ENCODE results near the gene MAPRE3. TPM values are rescaled to one million over a fixed set of nuclear protein-coding genes. Genes with fewer than 3 reads are reported as not detected.

MAPRE3 gene
- total RNA-seq, 3 donors from 2014 or later, result 3.7 to 4.3 (median 3.8) TPM

DNA sequence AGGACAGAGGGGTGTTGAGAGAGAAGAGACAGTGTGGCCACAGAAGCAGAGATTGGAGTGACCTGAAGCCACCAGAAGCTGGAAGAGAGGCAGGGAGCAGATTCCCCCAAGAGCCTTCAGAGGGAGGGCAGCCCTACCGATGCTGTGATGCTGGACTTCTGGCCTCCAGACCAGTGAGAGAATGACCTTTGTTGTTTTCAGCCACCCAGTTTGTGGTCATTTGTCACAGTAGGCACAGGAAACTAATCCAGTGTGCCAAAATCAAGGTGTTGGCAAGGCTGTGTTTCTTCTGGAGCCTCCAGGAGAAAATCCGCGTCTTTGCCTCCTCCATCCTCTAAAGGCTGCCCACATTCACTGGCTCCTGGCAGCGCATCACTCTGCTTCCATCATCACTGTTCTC lies 15.4 kb downstream of the MAPRE3 start:
- H3K27me3 Mint-ChIP-seq (ENCODE audit: low read depth), result no peaks in the 10 kb centered on the region
- no peaks in the 10 kb centered on the region for H3K4me1 Mint-ChIP-seq (ENCODE audit: low read depth)
- ATAC-seq, result no peak

DNA sequence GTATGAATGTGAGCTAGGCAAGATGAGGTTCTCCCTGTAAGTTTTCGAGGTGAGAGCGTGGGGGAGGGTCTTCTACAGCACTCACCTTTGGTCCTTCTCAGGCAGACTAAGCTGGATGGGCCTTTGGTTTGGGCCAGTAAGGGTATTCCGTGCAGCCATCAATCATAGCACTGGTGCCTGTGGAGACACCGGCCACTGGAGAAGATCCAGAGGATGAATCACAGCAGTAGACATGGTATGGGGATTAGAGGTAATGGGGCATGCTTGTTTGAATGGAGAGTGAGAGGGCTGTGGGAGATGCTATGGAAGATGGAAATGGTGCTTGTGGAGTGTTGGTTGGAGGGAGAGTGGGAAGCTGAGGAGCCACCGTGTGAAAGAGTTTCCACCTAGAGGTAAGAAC lies 16.1 kb downstream of the MAPRE3 start:
- no peaks in the 10 kb centered on the region for H3K36me3 Mint-ChIP-seq (ENCODE audit: insufficient read depth)
- ATAC-seq, result no peak
- no peaks in the 10 kb centered on the region for H3K9me3 Mint-ChIP-seq
- no peaks in the 10 kb centered on the region for H3K4me1 Mint-ChIP-seq (ENCODE audit: low read depth)
- no peak for DNase-seq
- H3K27me3 Mint-ChIP-seq (ENCODE audit: low read depth), result no peaks in the 10 kb centered on the region
- H3K4me3 Mint-ChIP-seq, result no peak overlapping the region

More for the DNA sequence above, 15.4 kb downstream of the MAPRE3 start:
- no peak for DNase-seq
- Mint-ChIP-seq H3K36me3 (ENCODE audit: insufficient read depth) (no peaks in the 10 kb centered on the region), H3K9me3 (no peaks in the 10 kb centered on the region), H3K4me3 (no peak overlapping the region)

DNA sequence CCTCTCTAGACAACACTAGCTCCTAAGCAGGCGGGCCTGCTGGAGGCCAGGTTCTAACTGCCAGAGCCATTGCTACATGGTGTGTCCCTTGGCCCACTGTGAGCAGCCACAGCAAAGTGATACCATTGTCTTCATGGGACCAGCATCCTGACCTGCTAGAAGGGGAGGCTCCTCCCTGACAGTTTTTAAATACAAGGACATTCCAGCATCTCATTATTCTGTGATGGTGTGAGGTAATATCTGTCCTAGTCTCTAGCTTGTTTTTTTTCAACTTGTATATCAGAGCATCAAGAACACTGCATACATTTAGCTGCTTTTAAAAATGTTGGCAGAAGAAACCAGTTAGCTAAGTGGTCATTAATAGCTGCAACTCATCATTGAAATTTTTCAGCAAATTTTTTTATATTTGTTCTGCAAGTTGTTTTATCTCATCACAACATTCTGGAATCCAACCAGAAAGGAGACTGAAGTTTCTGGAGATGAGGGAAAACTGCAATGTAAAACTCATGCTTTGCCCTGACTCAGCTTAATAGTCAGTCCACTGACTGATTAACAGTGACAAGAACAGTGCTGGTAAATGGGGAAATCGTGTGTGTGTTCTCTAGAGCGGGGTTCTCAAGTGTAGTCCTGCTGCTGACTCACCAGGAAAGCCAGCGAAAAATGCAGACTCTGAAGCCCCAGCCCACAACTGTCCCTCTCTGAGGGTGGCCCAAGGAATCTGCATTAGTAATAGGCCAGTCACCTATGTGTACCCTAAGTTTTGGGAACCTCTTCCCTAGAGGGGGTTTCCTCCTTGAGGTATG lies 17.8 kb downstream of the MAPRE3 start:
- H3K4me1 Mint-ChIP-seq (ENCODE audit: low read depth), result no peaks in the 10 kb centered on the region
- no peak for DNase-seq
- no peak for ATAC-seq
- no peaks in the 10 kb centered on the region for H3K36me3 Mint-ChIP-seq (ENCODE audit: insufficient read depth)
- H3K27me3 Mint-ChIP-seq (ENCODE audit: low read depth), result no peaks in the 10 kb centered on the region
- no peaks in the 10 kb centered on the region for H3K9me3 Mint-ChIP-seq
- no peak overlapping the region for H3K4me3 Mint-ChIP-seq

DNA sequence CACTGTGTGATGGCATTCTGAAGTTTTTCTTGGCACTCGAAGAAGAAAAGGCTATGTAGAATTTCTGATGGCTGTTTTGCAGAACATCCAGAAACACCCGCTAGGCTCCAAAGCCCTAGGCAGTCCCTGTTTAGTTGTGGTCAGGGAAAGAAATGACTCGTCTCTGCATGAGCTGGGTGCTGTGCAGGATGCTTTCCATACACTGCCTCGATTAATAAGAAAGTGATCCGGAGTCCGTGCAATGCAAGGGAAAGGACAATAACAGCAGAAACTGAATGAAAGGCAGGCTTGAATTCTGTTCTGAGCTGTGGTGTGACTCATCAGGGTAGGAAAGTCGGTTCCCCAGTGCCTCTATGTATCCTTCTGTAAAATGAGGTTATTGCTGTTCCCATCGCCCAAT lies 18.7 kb downstream of the MAPRE3 start:
- Mint-ChIP-seq H3K4me1 (ENCODE audit: low read depth) (no peaks in the 10 kb centered on the region), H3K4me3 (no peak overlapping the region), H3K9me3 (no peaks in the 10 kb centered on the region), H3K27me3 (ENCODE audit: low read depth) (no peaks in the 10 kb centered on the region), H3K36me3 (ENCODE audit: insufficient read depth) (no peaks in the 10 kb centered on the region)
- no peak for ATAC-seq
- DNase-seq, result no peak

DNA sequence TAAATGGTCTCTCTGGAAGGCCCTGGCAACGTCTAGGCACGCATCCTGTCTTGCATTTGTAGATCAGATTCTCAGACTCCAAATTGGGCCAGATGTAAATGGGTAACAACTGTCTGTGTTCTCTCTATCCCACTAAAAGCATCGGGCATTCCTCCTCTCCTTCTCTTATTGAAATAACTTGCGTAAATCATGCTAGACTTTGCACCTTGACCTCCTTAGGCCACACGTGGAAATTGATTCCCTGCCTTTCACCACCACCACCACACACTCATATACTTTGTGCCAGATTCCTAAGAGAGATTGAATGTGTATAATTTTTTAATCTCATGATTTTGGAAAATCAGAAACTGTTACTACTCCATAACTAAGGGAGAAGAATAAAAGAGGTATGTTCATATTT lies 21.3 kb downstream of the MAPRE3 start:
- no peaks in the 10 kb centered on the region for H3K27me3 Mint-ChIP-seq (ENCODE audit: low read depth)
- no peak for ATAC-seq
- no peaks in the 10 kb centered on the region for H3K4me1 Mint-ChIP-seq (ENCODE audit: low read depth)
- no peak for DNase-seq
- no peak overlapping the region for H3K4me3 Mint-ChIP-seq
- no peaks in the 10 kb centered on the region for H3K36me3 Mint-ChIP-seq (ENCODE audit: insufficient read depth)
- H3K9me3 Mint-ChIP-seq, result no peaks in the 10 kb centered on the region

DNA sequence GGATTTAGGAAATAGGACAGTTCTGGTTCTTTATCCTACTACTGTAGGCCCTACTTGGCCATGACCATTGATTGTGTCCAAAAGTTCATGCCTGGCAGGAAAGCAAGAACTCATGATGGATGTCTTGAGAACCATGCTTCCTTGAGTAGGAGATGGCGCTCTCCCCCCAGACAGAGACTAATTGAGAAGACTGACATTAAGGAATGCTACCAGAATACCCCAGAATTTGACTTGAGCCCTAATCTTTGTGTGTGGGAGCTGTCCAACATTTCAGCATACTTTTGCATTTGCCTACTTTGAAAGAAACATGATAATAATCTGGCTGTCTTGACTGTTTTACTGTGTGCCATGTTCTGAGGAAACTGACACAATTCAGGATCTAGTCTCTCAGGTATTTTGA lies 23.3 kb downstream of the MAPRE3 start:
- Mint-ChIP-seq H3K27me3 (ENCODE audit: low read depth) (peaks cover under 1% of the 10 kb centered on the region), H3K4me3 (no peak overlapping the region), H3K4me1 (ENCODE audit: low read depth) (no peaks in the 10 kb centered on the region)

DNA sequence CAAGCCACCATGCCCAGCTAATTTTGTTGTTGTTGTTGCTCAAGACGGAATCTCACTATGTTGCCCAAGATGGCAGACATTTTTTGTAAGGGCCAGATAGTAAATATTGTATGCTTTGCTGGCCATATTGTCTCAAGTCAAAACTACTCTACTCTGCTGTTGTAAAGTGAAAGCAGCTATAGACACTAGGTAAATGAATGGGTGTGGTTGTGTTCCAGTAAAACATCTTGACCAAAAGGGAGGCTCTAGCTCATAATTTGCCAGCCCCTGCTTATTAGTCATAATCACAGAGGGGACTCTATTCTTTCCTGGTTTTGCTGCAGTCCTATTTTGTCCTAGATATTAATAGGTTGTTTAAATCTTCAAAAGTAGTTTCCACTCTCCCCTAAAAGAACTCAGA lies 24.5 kb downstream of the MAPRE3 start:
- Mint-ChIP-seq H3K27me3 (ENCODE audit: low read depth) (peaks cover 6% of the 10 kb centered on the region), H3K4me3 (no peak overlapping the region), H3K9me3 (no peaks in the 10 kb centered on the region), H3K4me1 (ENCODE audit: low read depth) (no peaks in the 10 kb centered on the region), H3K36me3 (ENCODE audit: insufficient read depth) (peaks cover 2% of the 10 kb centered on the region)
- no peak for ATAC-seq
- no peak for DNase-seq

More for the DNA sequence above, 23.3 kb downstream of the MAPRE3 start:
- DNase-seq, result no peak
- Mint-ChIP-seq H3K9me3 (no peaks in the 10 kb centered on the region), H3K36me3 (ENCODE audit: insufficient read depth) (no peaks in the 10 kb centered on the region)
- ATAC-seq, result no peak

DNA sequence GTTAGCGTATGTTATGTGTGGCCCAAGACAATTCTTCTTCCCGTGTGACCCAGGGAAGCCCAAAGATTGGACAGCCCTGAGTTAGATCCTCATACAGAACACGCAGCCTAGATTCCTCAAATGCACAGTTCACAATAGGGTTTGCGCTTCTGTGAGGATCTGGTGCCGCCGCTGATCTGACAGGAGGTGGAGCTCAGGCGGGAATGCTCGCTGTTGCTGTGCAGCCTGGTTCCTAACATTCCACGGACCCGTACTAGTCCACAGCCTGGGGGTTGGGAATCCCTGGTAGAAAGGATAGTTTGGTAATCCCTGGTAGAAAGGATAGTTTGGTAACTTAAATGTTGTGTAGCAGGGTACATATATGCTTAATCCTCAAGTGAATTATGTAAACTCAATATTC lies 27.0 kb downstream of the MAPRE3 start:
- DNase-seq, result no peak
- H3K4me1 Mint-ChIP-seq (ENCODE audit: low read depth), result no peaks in the 10 kb centered on the region
- no peak for ATAC-seq
- H3K27me3 Mint-ChIP-seq (ENCODE audit: low read depth), result peaks cover 7% of the 10 kb centered on the region
- H3K36me3 Mint-ChIP-seq (ENCODE audit: insufficient read depth), result peaks cover 2% of the 10 kb centered on the region
- H3K9me3 Mint-ChIP-seq, result no peaks in the 10 kb centered on the region
- no peak overlapping the region for H3K4me3 Mint-ChIP-seq

DNA sequence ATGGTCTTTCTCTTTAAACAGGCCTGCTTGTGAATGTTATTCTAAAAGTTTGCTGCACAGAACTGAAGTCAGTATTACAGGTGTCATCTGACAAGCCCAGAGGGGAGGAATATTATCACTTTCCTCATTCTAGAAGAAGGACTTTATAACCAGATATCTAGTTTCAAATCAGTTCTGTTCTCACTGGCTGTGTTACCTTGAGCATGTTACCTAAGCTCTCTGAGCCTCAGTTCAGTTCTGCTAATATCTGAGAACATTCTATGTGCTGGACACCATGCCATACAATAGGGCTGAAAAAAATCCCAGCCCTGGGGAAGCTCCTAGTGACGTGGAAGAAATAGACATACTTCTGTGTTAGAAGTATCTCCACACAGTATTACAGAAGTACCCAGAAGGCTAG lies 27.9 kb downstream of the MAPRE3 start:
- Mint-ChIP-seq H3K4me3 (no peak overlapping the region), H3K27me3 (ENCODE audit: low read depth) (peaks cover 8% of the 10 kb centered on the region), H3K9me3 (no peaks in the 10 kb centered on the region), H3K4me1 (ENCODE audit: low read depth) (no peaks in the 10 kb centered on the region), H3K36me3 (ENCODE audit: insufficient read depth) (peaks cover 2% of the 10 kb centered on the region)
- DNase-seq (no peak), ATAC-seq (no peak)

DNA sequence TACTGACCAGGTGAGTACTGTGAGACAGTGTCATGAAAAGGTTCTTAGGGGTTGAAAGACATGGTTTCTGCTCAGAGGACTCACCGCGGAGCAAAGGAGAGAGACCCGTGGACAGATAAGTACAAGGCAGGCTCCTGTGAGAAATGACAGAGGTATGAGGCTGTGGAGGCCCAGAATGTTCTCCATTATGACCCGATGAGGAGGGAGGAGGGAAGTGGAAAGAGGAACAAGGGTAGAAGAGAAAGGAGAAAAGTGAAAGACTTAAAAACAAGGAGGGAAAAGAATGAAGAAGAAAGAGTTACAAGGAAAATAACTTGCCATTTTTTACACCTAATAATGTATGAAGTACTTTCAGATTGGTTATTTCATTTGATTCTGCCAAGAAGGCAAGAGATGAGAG lies 29.8 kb downstream of the MAPRE3 start:
- DNase-seq, result no peak
- ATAC-seq, result no peak
- Mint-ChIP-seq H3K4me1 (ENCODE audit: low read depth) (no peaks in the 10 kb centered on the region), H3K27me3 (ENCODE audit: low read depth) (peaks cover 8% of the 10 kb centered on the region), H3K4me3 (no peak overlapping the region), H3K9me3 (no peaks in the 10 kb centered on the region), H3K36me3 (ENCODE audit: insufficient read depth) (peaks cover 2% of the 10 kb centered on the region)

DNA sequence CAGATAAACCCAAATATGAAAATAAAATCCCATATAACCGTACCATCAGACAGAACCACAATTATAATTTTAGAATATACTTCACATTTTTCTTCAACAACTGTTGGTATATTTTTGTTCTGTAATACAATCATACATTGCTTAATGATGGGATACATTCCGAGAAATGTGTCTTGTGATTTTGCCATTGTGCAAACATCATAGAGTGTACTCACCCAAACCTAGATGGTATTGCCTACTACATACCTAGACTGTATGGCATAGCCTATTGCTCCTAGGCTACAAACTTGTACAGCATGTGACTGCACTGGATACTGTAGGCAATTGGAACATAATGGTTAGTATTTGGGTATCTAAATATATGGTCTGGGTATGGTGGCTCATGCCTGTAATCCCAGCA lies 30.6 kb downstream of the MAPRE3 start:
- Mint-ChIP-seq H3K4me1 (ENCODE audit: low read depth) (no peaks in the 10 kb centered on the region), H3K27me3 (ENCODE audit: low read depth) (peaks cover 8% of the 10 kb centered on the region), H3K9me3 (no peaks in the 10 kb centered on the region), H3K36me3 (ENCODE audit: insufficient read depth) (peaks cover 2% of the 10 kb centered on the region), H3K4me3 (no peak overlapping the region)
- ATAC-seq (no peak), DNase-seq (no peak)

DNA sequence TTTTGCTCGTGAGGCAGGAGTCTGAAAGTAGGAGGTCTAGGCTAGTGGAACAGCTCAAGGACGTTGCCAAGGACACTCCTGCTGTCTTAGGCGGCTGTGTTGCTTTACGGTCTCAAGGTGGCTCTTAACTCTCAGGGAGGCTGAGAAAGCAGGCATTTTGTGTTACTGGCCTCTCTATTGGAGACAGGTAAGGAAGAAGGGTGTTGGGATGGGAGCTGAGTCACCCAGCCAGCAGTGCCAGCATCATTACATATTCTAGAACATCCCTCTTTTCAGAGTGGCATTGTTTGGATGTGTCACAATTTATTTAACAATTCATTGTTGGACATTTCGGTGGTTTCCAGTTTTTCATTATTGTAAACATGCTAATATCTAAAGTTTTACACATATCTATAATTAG lies 31.5 kb downstream of the MAPRE3 start:
- no peaks in the 10 kb centered on the region for H3K9me3 Mint-ChIP-seq
- no peak for DNase-seq
- no peaks in the 10 kb centered on the region for H3K4me1 Mint-ChIP-seq (ENCODE audit: low read depth)
- peaks cover 8% of the 10 kb centered on the region for H3K27me3 Mint-ChIP-seq (ENCODE audit: low read depth)
- H3K4me3 Mint-ChIP-seq, result no peak overlapping the region
- ATAC-seq, result no peak
- H3K36me3 Mint-ChIP-seq (ENCODE audit: insufficient read depth), result peaks cover 2% of the 10 kb centered on the region

DNA sequence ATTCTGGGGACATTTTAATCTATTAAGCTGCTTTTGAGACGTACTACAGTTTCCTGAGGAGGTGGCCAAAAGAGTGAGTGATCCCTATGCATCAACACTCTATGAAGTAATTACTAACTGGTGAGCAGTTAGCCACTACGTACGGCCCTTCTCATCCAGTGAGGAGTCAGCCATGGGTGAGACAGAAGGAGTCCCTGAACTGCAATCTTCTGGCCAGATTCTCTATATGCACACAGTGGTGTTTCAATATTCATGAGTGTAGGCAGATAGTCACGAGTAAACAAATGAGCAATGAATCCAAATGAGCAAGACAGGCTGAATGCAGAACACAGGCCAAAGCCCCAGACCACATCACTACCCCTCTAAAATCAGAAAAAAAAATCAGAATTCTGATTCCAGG lies 32.6 kb downstream of the MAPRE3 start:
- no peaks in the 10 kb centered on the region for H3K4me1 Mint-ChIP-seq (ENCODE audit: low read depth)
- H3K4me3 Mint-ChIP-seq, result no peak overlapping the region
- H3K9me3 Mint-ChIP-seq, result no peaks in the 10 kb centered on the region
- ATAC-seq (no peak), DNase-seq (no peak)
- H3K27me3 Mint-ChIP-seq (ENCODE audit: low read depth), result peaks cover 8% of the 10 kb centered on the region
- peaks cover 2% of the 10 kb centered on the region for H3K36me3 Mint-ChIP-seq (ENCODE audit: insufficient read depth)

DNA sequence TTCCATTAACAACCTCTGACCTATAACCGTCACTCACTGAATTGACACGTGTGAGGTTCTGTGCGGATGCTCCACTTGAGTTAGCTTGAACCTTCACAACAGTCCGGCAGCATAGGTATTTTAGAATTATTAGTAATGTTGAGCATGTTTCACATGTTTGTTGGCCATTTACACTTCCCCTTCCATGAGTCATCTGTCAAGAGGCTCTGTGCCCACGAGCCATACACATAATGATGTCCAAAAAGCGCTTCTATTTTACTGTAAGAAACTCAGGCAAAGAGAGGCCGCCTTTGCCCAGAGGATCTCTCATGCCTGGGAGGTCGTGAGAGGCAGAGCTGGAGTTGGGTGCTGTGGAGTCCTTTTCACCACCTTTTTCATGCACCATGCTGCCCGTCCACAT lies 33.4 kb downstream of the MAPRE3 start:
- H3K4me3 Mint-ChIP-seq, result no peak overlapping the region
- H3K27me3 Mint-ChIP-seq (ENCODE audit: low read depth), result peaks cover 6% of the 10 kb centered on the region
- no peaks in the 10 kb centered on the region for H3K4me1 Mint-ChIP-seq (ENCODE audit: low read depth)
- peaks cover 2% of the 10 kb centered on the region for H3K36me3 Mint-ChIP-seq (ENCODE audit: insufficient read depth)
- H3K9me3 Mint-ChIP-seq, result no peaks in the 10 kb centered on the region
- DNase-seq, result no peak
- no peak for ATAC-seq

DNA sequence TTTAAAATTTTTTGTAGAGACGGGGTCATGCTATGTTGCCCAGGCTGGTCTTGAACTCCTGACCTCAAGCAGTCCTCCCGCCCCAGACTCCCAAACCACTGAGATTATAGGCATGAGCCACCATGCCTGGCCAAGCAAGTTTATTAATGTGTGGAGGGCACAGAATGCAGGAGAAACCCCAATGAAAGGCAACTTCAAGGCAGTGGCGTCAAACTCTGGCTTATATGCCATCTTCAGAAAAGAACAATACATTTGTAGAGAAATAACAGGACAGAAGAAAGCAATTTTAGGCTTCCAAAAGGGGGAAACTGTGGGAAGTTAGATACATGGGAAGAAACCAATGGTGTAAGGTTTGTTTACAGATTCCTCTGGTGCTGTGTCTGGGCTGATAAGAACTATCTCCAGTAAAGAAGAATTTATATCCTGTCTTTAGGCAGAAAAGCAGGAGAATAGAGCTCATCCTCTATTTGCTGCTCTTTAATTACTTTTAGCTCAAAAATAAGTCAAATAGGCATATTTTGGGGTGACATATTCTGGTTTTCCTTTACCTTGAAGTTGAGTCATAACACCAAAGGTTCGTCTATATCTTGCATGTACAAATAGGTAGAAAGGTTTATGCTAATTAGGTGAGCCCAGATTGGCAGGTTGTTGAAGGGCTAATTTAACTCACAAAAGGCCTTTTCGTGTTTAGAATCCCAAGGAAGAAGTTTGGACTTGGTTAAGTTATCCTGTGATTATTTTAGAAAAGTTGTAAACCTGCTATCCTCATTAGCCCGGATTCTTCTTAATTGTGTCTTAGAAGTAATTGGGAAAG lies 36.4 kb downstream of the MAPRE3 start:
- Mint-ChIP-seq H3K27me3 (ENCODE audit: low read depth) (peaks cover 2% of the 10 kb centered on the region), H3K4me1 (ENCODE audit: low read depth) (peaks cover 3% of the 10 kb centered on the region), H3K4me3 (no peak overlapping the region), H3K36me3 (ENCODE audit: insufficient read depth) (no peaks in the 10 kb centered on the region), H3K9me3 (no peaks in the 10 kb centered on the region)
- no peak for ATAC-seq
- DNase-seq, result no peak
